ENCODE data around the gene TOE1.
"Not testable (repeated sequence)": the region's sequence is repeated elsewhere in the genome, so short reads cannot be mapped to it uniquely, and the experiment has no call there.

Gene TOE1

GRCh38 chr1:45339789-45340558, at the start of gene TOE1, which contains the start of gene MUTYH:
TOE1 (plus strand) TSS chr1:45340170; CDS start chr1:45340253, 83 bp downstream.
MUTYH (minus strand) TSS chr1:45340440; CDS start chr1:45334505, 5,935 bp downstream.
- Histone ChIP-seq H3K27ac (ENCODE audit: low read length) (peak within 1 kb of the TSS; percentile 80), H4K20me1 (ENCODE audit: insufficient read depth, low read length) (no peaks in the 10 kb centered on the region), H3K79me2 (ENCODE audit: low read length) (peaks cover 33% of the 10 kb centered on the region), H3K9ac (ENCODE audit: low read length) (peak within 1 kb of the TSS; percentile 87), H3K9me3 (ENCODE audit: insufficient read depth, low read length) (no peaks in the 10 kb centered on the region), H3K4me2 (ENCODE audit: low read length) (peak within 1 kb of the TSS; percentile 89), H3K4me3 (ENCODE audit: low read length) (peak within 1 kb of the TSS; percentile 86), H2AFZ (ENCODE audit: low read depth, low read length) (peak within 1 kb of the TSS; percentile 6; the same call in 1 of the 2 replicates), H3K27me3 (ENCODE audit: low read depth, low read length) (no peaks in the 10 kb centered on the region), H3K4me1 (ENCODE audit: low read length) (peaks cover 9% of the 10 kb centered on the region), H3K36me3 (replicated peaks; ENCODE audit: low read depth, low read length) (peaks cover 20% of the 10 kb centered on the region)
- TF ChIP-seq EZH2phosphoT487 (IDR thresholded peaks at IDR 0.05; ENCODE audit: low read depth) = no peak
- TF ChIP-seq, protein P1, sequence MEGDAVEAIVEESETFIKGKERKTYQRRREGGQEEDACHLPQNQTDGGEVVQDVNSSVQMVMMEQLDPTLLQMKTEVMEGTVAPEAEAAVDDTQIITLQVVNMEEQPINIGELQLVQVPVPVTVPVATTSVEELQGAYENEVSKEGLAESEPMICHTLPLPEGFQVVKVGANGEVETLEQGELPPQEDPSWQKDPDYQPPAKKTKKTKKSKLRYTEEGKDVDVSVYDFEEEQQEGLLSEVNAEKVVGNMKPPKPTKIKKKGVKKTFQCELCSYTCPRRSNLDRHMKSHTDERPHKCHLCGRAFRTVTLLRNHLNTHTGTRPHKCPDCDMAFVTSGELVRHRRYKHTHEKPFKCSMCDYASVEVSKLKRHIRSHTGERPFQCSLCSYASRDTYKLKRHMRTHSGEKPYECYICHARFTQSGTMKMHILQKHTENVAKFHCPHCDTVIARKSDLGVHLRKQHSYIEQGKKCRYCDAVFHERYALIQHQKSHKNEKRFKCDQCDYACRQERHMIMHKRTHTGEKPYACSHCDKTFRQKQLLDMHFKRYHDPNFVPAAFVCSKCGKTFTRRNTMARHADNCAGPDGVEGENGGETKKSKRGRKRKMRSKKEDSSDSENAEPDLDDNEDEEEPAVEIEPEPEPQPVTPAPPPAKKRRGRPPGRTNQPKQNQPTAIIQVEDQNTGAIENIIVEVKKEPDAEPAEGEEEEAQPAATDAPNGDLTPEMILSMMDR (IDR thresholded peaks at IDR 0.05; ENCODE audit: low read depth, low read length) = no peak

- H2AFZ ChIP-seq (ENCODE audit: low read depth, low read length); H3K27me3 ChIP-seq (ENCODE audit: low read depth, low read length); H3K4me1 ChIP-seq (ENCODE audit: low read length); H3K27ac ChIP-seq (ENCODE audit: low read length); H3K4me2 ChIP-seq (ENCODE audit: low read length); H3K4me3 ChIP-seq (ENCODE audit: low read length); H3K36me3 ChIP-seq (replicated peaks; ENCODE audit: low read depth, low read length); H4K20me1 ChIP-seq (ENCODE audit: insufficient read depth, low read length); H3K9ac ChIP-seq (ENCODE audit: low read length); H3K79me2 ChIP-seq (ENCODE audit: low read length); H3K9me3 ChIP-seq (ENCODE audit: insufficient read depth, low read length): not testable (repeated sequence)
Measured at GRCh38 chr1:45291002-45291401, 49.0 kb upstream of the TOE1 start.

DNA sequence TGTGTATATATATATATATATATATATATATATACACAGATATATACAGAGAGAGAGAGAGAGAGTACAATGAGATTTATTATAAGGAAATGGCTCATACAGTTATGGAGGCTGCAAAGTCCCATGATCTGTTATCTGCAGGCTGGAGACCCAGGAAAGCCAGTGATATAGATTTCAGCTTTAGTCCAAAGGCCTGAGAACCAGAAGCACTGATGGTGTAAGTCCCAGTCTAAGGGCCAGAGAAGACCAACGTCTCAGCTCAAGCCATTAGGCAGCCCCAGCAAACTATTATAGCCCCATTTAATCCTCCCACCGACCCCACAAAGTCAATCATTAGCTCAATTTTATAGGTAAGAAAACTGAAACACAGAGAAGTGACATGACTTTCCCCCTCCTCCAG, 48.3 kb upstream of the TOE1 start:
- Histone ChIP-seq H3K9me3 (ENCODE audit: insufficient read depth, low read length) (no peaks in the 10 kb centered on the region), H3K27ac (ENCODE audit: low read length) (no peak overlapping the region), H3K4me2 (ENCODE audit: low read length) (no peak overlapping the region), H3K9ac (ENCODE audit: low read length) (no peak overlapping the region), H3K4me1 (ENCODE audit: low read length) (no peaks in the 10 kb centered on the region), H3K27me3 (ENCODE audit: low read depth, low read length) (no peaks in the 10 kb centered on the region), H3K4me3 (ENCODE audit: low read length) (no peak overlapping the region), H2AFZ (ENCODE audit: low read depth, low read length) (no peak overlapping the region), H3K36me3 (replicated peaks; ENCODE audit: low read depth, low read length) (no peaks in the 10 kb centered on the region), H3K79me2 (ENCODE audit: low read length) (no peaks in the 10 kb centered on the region), H4K20me1 (ENCODE audit: insufficient read depth, low read length) (no peaks in the 10 kb centered on the region)
- no peak for TF ChIP-seq EZH2phosphoT487 (IDR thresholded peaks at IDR 0.05; ENCODE audit: low read depth)
- TF ChIP-seq, protein P1 (IDR thresholded peaks at IDR 0.05; ENCODE audit: low read depth, low read length) = no peak

- H3K36me3 ChIP-seq (replicated peaks; ENCODE audit: low read depth, low read length) = no peaks in the 10 kb centered on the region
- H3K27ac ChIP-seq (ENCODE audit: low read length) = no peak overlapping the region
- no peak overlapping the region for H3K9ac ChIP-seq (ENCODE audit: low read length)
- no peak for TF ChIP-seq EZH2phosphoT487 (IDR thresholded peaks at IDR 0.05; ENCODE audit: low read depth)
- TF ChIP-seq, protein P1 (IDR thresholded peaks at IDR 0.05; ENCODE audit: low read depth, low read length) = no peak
- H4K20me1 ChIP-seq (ENCODE audit: insufficient read depth, low read length) = no peaks in the 10 kb centered on the region
- H3K4me3 ChIP-seq (ENCODE audit: low read length) = no peak overlapping the region
- H3K4me1 ChIP-seq (ENCODE audit: low read length) = 0 out of 2 replicates have a peak, but pooled peaks cover 2% of the 10 kb centered on the region
- H3K79me2 ChIP-seq (ENCODE audit: low read length) = no peaks in the 10 kb centered on the region
- H2AFZ ChIP-seq (ENCODE audit: low read depth, low read length) = no peak overlapping the region
- H3K4me2 ChIP-seq (ENCODE audit: low read length) = no peak overlapping the region
- no peaks in the 10 kb centered on the region for H3K9me3 ChIP-seq (ENCODE audit: insufficient read depth, low read length)
- no peaks in the 10 kb centered on the region for H3K27me3 ChIP-seq (ENCODE audit: low read depth, low read length)
Measured at GRCh38 chr1:45297666-45298356, 42.2 kb upstream of the TOE1 start.

Data from OCI-LY3 (cell line).